ENCODE data around the gene JADE2. TPM values are rescaled to one million over a fixed set of nuclear protein-coding genes. Genes with fewer than 3 reads are reported as not detected.

JADE2 gene
- polyA plus RNA-seq, 4 donors = 3.9 to 12.8 (median 9.2) TPM

DNA sequence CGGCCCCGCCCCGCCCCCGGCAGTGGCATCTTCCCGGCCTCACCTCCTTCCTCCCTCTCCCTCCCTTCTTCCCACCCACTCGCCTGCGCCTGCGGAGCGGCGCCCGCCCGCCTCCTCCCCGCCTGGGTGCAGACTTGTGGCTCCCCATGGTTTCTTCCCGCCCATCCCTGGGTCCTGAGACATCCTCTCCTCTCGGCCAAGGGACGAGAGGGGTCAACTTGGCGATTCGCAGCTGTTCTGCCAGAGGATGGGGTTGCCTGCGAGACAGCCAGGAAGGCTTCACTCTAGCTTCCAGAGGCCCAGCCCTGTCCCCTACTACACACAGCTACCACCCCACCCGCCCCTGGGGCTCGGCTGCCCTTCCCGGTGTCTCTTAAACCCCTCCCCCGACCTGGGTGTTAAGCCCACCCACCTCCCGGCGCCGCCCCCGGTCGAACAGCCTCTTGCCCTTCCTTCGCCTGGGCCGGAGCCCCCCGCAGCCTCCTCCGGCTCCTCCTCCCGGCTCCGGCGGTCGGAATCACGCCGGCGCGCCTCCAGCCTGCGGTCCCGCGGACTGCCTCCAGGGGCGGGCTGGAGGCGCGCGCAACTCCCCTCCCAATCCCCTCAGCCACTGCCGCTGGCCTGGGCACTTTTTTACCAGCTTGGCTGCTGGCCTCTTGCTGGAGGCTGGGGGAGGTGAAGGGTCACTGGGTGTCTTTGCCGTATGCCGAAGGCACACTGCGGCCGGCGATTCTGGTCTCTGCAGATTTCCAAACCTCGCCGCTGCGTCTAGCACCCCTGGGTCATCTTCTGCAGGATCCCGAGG lies 1.9 kb downstream of the JADE2 start:
- no peak for DNase-seq (ENCODE audit: low read depth in 4 of 4, low spot score in 3 of 4)

DNA sequence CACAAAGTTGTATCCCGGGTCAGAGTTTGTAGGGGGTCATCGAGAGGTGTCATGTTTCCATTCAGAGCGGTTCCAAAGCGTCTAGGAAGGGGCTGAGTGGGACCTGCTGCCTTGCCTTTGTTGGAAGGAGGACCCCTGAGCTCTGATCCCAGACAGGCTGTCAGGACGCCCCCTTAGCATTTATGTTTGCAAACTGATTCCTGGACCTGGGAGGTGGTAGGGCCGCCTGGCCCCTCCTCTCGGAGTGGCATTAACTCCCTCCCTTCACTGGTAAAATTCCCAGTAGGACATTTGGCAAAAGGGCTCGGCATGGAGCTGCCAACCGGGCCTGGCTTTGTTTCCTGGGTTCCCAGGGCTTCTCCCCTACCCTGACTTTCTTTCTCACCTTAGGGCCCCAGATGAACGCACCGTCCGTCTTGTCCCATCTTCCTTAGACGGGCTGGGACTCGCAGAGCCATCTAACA lies 2.5 kb downstream of the JADE2 start:
- no peak for DNase-seq (ENCODE audit: low read depth in 4 of 4, low spot score in 3 of 4)

DNA sequence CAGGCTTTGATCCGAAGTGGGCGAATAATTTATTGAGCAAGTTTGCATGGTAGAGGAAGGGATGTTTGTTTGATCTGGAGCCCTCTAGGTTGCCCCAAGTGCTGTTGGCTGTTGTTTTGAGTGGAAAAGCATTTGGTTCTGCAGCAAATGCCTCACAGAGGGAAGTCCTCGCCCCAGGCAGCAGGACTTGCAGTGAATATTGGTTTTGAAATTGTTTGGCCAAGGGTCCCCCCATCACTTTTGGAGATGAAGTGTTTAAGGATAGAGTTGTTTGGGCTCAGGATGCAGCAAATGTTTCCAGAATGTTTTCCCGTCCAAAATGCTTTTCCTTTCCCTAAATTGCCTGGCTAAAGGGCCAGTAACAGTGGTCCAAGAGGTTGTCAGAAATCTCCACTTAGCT lies 3.1 kb downstream of the JADE2 start:
- no peak for DNase-seq (ENCODE audit: low read depth in 4 of 4, low spot score in 3 of 4)

DNA sequence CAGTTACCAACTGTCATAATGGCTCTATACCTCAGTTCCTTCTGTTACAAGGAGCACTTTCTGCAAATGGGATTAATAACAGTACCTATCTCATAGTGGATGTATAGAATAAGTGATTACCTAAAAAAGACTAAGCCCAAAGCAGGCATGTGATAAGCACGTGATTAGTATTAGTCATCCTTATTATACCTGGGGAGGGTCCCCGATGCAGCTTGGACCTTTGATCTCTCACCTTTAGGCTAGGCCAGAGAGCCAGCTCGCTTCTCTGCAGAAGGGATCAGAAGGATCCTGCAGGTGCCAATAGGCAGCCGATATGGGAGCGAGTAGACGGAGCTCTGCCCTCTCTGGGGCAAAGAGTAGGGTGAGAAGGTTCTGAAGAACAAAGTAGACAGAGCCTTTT lies 4.0 kb downstream of the JADE2 start:
- no peak for DNase-seq (ENCODE audit: low read depth in 4 of 4, low spot score in 3 of 4)

DNA sequence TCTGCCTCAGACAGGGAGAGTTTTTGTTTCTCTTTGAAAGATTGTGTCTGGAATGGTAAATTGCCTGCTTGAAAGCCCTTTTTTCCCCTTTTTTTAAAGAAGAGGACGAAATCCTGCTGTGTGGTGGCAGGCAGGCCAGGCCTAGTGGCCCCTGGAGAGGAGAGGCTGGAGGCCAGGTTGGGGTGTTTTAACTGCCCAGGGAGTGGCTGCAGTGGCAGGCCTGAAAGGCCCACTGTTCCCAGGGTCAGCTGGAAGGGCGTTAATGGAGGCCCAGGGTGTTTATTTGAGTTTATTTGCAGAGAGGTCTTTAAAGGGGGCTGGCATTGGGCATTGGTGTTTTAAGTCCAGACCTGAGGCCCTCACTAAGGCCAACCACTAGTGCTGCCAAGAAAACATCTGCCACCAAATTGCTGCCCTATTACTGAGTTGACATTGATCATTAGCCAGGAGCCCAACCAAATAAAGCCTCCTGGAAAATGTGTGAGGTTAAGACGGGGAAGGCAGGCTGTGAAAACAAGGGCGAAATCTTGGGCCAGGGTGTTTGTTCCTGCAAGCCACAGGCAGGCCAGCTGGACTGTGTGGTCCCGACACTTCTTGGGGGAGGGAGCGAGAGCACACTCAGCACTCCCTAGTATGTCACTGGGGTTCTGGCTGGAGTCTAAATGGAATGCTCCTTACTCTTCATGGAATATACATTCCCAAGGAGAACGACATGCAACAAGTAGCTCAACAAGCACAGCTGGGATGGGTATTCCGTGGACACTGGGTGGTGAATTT lies 5.0 kb downstream of the JADE2 start:
- DNase-seq (ENCODE audit: low read depth in 4 of 4, low spot score in 3 of 4) = no peak

DNA sequence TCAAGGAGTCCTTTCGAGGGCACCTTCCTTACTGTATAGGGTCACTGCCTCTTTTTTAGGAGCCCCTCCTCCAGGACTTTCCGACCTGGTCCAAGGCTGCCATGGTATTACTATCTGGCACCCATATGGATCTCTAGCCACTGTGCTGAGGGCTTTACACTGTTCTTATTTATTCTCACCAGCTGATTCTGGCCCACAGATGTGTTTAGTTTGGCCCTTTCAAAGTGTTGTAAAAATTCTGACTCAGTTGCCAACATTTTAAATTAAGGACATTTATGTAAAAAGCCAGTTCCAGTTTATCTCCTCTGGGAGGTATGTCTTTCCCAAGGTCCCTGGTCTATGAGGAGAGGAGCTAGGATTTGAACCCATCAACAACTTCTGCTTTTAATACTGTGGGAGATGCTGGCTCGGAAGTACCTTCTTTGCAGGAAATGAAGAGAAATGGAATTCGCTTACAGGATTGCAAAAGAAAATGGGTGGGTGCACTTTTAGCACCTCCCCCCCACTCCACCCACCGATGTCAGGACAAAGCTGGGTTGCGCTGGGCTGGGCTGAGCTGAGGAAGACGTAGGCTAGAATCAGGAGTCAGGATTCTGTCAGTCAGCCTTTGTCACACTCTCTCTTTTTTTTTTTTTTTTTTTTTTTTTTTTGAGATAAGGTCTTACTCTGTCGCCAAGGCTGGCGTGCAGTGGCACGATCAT lies 7.8 kb downstream of the JADE2 start:
- DNase-seq (ENCODE audit: low read depth in 4 of 4, low spot score in 3 of 4) = no peak

DNA sequence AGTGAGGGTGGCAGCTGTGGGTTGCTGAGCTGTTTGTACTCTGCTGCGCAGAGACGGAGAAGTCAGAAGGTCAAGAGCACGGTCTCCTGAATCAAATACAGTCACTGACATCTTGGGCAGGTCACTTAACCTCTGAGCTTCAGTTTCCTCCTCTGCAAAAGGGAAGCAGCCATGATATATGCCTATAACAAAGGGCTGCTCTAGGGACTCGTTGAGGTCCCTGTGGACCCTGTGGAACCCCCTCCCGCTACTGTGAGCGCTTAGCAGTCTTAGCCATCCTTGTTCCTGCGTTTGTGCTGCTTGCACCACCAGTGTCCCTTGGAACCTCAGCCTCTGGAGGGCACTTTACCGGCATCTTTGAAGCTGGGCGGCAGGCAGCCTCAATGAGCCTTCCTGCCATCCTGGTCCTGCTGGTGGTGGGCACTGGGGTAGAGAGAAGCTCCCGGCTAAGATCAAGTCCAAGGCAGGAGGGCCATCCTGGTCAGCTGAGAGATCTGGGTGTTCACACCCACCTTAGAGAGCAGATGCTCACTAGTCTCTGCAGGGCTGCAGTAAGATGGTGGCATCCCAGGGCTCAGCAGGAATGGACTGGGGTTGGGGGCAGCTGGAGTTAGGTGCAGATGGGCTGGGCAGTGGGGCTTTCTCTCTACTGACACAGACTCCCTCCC lies 8.7 kb downstream of the JADE2 start:
- no peak for DNase-seq (ENCODE audit: low read depth in 4 of 4, low spot score in 3 of 4)

DNA sequence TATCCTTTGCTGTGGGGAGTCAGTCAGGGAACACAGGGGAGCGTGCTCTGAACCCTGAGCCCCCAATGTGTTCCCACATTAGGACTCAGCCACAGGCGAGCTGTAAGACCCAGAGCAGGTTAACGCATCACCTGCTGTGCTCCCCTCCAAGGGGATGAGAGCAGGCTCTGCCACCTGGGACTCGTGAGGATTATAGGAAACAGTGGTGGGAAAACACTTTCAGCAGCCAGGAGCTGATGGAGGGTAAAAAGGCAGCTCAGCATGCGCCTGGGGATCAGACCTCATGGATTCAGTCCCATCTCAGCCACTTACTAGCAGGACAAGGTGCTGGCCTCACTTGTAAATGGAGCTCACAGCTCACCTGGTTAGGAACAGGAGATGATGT lies 9.2 kb downstream of the JADE2 start:
- DNase-seq (ENCODE audit: low read depth in 4 of 4, low spot score in 3 of 4) = no peak

DNA sequence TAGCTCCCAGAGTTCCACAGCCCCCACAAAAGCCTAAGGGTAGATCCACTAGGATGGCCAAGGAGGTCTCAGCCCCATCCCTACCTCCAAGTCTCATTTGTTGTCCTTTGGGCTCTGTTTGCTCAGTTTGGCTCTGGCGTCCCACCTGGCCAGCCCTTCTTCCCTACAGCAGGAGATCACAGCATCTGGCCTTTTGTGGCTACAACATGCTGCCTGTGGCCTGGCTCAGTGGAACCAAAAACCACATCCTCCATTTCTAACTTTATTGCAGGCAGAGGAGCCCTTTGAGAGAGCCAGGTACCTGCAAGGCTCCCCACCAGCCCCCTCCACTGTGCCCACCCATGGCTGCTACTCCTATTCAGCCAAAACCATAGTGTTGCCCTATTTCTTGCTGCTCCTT lies 11.4 kb downstream of the JADE2 start:
- no peak for DNase-seq (ENCODE audit: low read depth in 4 of 4, low spot score in 3 of 4)

DNA sequence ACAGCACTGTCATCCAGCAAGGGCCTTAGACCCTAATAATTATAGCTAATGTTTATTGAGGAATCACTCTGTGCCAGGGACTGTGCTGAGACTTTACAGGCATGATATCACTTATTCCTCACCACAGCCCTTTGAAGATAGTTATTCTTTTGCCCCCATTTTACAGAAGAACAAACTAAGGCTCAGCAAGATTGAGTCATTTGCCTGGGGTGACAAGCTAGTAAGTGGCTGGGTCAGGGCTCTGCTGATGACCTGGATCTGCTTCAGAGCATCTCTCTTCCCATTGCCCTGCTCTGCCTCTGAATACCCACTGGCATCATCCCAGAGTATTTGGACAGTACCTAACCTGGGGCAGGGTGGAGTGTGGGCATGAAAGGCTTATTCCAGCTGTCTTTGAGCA lies 11.8 kb downstream of the JADE2 start:
- no peak for DNase-seq (ENCODE audit: low read depth in 4 of 4, low spot score in 3 of 4)

DNA sequence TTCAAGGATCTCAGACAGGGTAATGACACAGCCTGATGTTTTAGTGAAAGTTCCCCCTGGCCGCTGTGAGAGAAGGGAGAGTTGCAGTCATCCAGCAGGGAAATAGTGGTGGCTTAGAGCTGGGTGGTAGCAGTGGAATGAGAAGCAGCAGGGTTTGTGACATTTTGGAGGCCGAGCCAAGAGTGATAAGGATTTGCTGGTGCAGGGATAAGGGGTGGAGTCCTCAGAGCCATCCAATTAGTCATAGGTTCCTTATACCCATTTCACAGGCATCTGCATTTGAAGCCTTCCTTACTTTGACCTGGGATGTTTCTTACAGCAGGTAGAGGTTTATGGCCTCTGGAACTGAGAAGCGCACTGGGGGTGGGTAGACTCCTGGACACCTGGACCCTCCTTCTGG lies 12.8 kb downstream of the JADE2 start:
- DNase-seq (ENCODE audit: low read depth in 4 of 4, low spot score in 3 of 4) = no peak

DNA sequence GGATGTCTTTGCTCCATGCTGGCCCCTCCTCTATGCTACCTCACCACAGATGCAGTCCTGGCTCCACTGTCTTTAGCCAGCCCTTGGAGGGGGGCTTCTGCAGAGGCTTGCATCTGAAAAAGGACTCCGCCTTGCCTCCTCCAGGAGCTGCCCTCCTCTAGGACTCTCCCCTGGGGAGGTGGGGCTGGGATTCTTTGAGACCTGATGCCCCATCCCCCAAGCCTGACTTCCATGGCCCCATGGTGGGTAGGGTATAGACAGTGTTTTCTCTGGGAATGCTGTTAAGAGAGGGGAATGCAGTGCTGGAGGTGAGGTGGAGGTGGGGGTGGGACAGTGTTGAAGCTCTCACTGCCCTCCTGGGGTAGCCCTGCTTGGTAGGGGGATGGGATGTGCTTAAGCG lies 14.3 kb downstream of the JADE2 start:
- no peak for DNase-seq (ENCODE audit: low read depth in 4 of 4, low spot score in 3 of 4)

DNA sequence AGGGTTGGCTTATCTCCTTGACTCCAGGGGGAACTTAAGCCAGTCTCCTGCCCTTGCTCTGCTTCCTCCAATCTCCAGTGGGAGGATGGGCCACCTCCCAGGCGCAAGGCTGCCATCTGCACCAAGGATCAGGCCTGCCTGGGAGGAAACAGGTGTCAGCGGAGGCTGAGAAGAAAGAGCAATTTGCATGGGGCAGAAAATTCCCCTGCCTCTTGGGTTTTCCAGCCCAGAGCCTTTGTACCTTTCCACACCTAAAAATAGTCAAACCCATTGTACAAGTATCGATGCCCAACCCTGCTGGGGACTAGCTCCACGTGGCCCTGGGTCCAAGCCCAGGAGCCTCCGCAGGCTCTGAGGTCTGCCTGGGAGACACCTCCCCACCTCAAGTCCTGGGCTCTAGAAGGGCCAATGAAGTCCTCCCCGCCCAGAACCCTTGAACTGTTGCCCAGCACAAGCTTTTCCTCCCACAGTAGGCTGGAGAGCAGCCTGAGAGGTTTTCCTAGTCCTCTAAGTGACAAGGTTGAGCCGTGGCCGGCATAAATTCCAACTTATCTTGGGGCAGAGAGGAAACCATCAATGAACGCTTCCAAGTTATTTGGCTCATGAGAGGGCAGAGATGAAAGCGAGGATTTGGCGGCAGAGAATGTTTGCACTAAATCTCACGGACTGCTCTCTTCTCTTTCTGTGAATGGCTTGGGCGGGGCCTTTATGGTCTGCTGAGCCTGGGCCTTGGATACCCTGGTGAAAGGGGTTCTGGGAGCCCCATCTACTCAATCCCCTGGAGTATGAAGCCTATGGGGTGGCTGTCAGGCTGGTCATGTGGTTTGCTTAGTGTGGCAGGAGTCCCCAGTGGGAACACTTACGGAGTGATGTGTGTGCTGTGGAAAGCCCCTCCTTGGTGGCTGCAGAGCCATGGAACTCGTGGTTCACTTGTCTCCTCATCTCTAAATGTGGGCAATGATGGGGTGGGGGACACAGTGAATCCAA lies 15.6 kb downstream of the JADE2 start:
- DNase-seq (ENCODE audit: low read depth in 4 of 4, low spot score in 3 of 4) = no peak

DNA sequence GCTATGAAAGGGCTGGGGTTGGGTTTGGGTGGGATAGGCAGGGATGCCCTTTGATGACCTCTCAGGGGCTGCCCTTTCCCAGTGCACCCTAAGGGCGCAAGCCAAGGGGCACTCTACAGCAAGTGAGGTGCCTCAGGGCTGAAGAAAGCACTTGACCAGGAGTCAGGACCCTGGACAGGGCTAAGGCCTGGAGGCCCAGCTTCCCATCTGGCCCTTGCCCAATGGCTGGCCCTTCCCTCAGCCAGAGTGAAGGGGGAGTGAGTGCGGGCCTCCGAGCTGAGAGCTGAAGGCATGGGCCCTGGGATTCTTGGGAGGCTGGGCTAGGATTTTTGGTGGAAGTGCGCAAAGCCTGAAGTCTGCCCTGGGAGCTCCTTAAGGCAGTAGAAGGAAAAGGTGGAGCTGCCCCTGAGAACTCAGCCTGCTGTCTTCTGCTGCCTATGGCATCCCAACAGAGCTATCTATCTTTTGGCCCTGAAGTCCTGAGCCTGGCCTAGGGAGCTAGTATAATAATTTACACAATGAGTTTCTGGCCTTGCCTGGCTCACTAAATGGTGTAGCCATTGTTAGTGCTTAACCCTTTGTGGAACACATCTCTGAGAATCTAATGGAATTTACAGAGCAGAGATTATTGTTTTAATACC lies 16.4 kb downstream of the JADE2 start:
- no peak for DNase-seq (ENCODE audit: low read depth in 4 of 4, low spot score in 3 of 4)

DNA sequence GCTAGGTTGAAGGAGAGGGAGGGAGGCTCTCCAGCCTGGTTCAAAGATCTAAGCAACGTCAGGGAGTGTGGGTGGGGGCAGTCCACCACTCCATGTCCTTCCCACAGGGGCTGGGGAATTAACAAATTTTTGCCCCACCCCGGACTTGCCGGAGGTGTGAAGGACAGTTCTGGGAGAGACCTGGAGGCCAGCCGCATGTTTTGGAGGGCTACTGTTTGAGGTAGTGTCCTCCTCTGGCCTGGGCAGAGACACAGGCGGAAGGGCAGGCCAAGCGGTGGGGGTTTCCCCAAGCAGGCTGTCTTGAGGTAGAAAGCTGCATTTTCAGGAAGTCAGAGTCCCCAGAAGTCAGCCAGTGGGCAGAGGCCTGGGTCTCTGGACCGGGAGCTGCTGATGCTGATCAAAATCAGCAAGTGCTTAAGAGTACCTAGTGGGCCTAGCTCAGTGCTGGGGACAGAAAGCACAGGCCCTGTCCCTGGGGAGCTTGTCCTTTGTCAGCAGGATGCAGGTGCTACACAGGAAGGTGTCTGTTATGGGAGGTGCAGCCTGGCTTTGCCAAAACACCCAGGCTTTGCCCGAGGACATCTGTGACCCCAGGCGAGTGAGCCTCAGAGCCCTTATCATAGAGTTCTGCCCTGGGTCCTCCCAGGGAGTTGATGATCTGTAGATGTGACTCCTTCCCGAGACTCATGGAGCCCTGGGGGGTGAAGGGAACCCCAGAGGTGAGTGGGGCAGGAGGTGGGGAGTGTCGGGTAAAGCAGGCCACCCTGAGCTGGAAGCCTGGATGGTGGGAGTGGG lies 18.5 kb downstream of the JADE2 start:
- no peak for DNase-seq (ENCODE audit: low read depth in 4 of 4, low spot score in 3 of 4)

DNA sequence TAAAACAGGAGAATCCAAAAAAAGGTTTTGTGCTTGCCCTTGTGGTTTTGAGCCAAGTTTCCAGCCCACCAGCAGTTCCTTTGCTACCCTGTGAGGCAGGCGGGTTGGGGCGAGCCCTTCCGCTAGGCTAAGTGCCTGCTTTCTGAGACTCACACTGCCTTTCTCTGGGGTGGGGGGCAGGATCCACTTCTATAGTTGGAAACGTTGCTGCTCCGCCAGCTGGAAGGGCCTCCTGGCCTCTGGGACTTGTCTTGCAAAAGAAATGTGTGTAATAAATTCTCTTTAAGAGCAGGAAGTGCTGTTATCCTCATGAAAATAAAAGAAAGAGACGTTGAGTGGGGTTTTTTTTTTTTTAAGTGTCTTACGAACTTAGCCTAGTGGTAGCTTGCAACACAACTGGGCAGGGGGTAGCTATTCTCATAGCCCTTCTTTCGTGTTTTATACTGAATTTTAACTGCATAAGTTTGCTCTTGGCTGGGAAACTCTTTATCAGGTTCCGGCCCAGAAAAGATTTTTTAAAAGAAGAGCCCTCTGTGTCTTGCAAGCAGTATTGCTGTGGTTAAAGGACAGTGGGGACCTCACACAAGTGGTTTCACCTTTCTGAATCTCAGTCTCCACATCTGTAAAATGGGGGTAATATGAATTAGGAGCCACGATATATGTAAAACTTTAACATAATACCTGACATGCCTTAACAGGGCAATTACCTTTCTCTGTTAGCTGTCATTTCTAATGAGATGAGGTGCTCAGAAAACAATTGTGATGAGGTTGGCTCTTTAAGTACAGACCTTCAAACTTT lies 19.8 kb downstream of the JADE2 start:
- DNase-seq (ENCODE audit: low read depth in 4 of 4, low spot score in 3 of 4) = no peak

DNA sequence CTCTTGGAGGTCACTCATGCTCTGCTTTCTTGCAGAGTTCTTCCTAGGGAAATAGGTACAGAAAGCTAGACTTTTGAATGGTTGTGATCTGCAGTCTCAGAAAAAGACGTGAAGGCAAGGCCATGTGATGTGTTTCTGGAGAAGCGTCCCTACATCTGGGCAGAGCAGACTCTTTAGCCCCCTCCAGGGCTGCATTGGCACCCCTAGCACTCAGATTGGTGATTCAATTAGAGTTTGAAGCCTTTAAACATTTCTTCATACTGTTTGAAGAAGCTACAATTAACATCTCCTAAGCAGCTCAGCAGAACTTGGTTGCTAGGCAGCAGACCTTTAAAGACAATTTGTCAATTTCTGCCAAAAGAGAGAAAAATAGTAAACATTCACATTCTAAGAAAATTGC lies 21.6 kb downstream of the JADE2 start:
- no peak for DNase-seq (ENCODE audit: low read depth in 4 of 4, low spot score in 3 of 4)

DNA sequence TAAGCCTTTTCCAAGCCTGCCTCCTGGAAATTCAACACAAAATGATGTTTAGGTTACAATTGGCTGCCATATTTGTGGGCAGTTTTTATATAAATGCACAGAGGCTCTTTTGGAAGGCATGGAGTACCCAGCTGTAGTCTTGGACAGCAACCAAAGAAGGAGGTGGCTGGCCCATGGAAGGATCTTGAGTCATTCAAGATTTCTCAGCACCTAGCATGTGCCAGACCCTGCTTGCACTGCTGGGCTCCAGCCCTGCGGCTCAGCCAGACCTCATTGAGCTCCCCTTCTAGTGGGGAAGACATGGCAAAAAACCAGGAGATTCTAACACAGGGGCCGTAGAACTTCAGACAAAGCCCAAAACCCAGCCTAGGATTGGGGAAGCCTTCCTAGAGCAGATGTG lies 22.1 kb downstream of the JADE2 start:
- DNase-seq (ENCODE audit: low read depth in 4 of 4, low spot score in 3 of 4) = no peak
